PFSK-1 (cell line): ENCODE measurements around the gene CCNT1.
A peak's percentile ranks its signal among the peaks of the same experiment; 100 is the strongest.

Experiments
- FOXP2 ChIP-seq: optimal IDR thresholded peaks from 2 replicates; pipeline ENCODE3; 2011; ENCODE audit warnings: borderline replicate concordance, control low read depth, inconsistent platforms; ENCODE audit not compliant: insufficient read depth; ENCODE audit errors: extremely low read length, extremely low read depth
- POLR2AphosphoS5 ChIP-seq: IDR thresholded peaks from 2 replicates; pipeline ENCODE4 v1.6.1; 2012; ENCODE audit warnings: low read depth, mild to moderate bottlenecking, control low read depth, low read length, moderate library complexity
- SIN3A ChIP-seq: IDR thresholded peaks from 2 replicates; pipeline ENCODE4 v1.6.1; 2012; ENCODE audit warnings: mild to moderate bottlenecking, low read length, moderate library complexity, borderline replicate concordance; ENCODE audit not compliant: insufficient read depth
- TAF1 ChIP-seq: IDR thresholded peaks from 2 replicates; pipeline ENCODE4 v1.6.1; 2012; ENCODE audit warnings: low read length, control low read depth, borderline replicate concordance; ENCODE audit not compliant: insufficient read depth
- TF ChIP-seq, protein P1 (sequence below), 2 experiments: IDR thresholded peaks; 2 replicates each; pipeline versions ENCODE4 v1.6.1 to v1.8.0; 2011 to 2012; ENCODE audit warnings: low read depth in 2 of 2, low read length in 2 of 2, control low read depth in 1 of 2, inconsistent platforms in 1 of 2, mild to moderate bottlenecking in 1 of 2, moderate library complexity in 1 of 2; ENCODE audit not compliant: insufficient read depth in 1 of 2

The CCNT1 gene

DNA sequence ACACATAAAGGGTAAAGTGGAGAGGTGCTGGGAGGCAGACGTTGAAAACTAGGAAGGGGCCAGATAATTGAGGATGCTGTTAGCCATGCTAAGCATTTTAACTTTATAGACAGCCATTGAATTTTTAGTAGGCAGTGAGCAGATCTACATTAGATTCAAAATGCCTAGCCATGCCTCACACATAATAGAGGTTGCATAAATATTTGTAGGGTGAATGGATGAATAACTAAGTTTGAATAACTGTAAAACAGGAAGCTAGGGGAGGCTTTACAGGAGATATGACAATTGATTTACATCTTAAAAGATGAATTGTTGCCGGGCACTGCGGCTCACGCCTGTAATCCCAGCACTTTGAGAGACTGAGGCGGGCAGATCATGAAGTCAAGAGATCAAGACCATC lies 12.3 kb upstream of the CCNT1 start:
- TF ChIP-seq POLR2AphosphoS5 (no peak), TAF1 (no peak), SIN3A (no peak), FOXP2 (no peak)
- TF ChIP-seq, protein P1, sequence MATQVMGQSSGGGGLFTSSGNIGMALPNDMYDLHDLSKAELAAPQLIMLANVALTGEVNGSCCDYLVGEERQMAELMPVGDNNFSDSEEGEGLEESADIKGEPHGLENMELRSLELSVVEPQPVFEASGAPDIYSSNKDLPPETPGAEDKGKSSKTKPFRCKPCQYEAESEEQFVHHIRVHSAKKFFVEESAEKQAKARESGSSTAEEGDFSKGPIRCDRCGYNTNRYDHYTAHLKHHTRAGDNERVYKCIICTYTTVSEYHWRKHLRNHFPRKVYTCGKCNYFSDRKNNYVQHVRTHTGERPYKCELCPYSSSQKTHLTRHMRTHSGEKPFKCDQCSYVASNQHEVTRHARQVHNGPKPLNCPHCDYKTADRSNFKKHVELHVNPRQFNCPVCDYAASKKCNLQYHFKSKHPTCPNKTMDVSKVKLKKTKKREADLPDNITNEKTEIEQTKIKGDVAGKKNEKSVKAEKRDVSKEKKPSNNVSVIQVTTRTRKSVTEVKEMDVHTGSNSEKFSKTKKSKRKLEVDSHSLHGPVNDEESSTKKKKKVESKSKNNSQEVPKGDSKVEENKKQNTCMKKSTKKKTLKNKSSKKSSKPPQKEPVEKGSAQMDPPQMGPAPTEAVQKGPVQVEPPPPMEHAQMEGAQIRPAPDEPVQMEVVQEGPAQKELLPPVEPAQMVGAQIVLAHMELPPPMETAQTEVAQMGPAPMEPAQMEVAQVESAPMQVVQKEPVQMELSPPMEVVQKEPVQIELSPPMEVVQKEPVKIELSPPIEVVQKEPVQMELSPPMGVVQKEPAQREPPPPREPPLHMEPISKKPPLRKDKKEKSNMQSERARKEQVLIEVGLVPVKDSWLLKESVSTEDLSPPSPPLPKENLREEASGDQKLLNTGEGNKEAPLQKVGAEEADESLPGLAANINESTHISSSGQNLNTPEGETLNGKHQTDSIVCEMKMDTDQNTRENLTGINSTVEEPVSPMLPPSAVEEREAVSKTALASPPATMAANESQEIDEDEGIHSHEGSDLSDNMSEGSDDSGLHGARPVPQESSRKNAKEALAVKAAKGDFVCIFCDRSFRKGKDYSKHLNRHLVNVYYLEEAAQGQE (IDR thresholded peaks at IDR 0.05; ENCODE audit: insufficient read depth in 1 of 2, low read depth in 2 of 2, low read length in 2 of 2), result no peak

DNA sequence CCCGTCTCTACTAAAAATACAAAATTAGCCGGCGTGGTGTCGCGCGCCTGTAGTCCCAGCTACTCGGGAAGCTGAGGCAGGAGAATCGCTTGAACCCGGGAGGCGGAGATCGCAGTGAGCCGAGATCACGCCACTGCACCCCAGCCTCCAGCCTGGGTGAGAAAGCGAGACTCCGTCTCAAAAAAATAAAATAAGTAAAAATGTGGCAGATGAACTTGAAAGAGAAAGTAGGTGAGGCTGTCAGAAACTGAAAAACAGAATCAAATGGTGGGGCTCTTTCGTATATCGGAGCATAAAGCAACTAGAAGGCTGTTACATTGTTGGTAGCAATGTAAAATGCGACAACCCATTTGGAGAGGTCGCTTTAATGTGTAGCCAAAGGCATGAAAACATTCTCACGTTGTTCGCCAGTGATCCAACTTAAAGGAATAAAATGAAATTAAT lies 767 bp upstream of the CCNT1 start:
- no peak for TF ChIP-seq TAF1
- TF ChIP-seq, protein P1 (IDR thresholded peaks at IDR 0.05; ENCODE audit: insufficient read depth in 1 of 2, low read depth in 2 of 2, low read length in 2 of 2), result no peak
- no peak for TF ChIP-seq POLR2AphosphoS5
- TF ChIP-seq FOXP2, result no peak
- no peak for TF ChIP-seq SIN3A

DNA sequence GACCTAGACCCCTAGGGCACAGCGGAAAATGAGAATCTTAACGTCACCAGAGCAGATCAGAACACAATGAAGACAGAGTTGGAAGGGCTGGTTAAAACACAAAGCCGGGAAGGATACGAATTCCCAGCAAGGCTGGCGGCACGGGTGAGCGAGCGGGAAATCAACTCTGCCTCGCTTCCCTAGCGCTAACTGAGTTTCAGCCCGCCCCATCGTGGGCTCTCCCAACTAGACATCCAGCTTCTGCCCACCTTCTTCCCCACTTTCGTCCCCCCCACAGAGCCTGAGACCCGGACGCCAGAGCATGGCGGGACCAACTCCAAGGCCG lies 377 bp downstream of the CCNT1 start:
- no peak for TF ChIP-seq POLR2AphosphoS5
- TF ChIP-seq TAF1, result 0 out of 2 replicates have a peak, but pooled peaks have one; percentile 10

DNA sequence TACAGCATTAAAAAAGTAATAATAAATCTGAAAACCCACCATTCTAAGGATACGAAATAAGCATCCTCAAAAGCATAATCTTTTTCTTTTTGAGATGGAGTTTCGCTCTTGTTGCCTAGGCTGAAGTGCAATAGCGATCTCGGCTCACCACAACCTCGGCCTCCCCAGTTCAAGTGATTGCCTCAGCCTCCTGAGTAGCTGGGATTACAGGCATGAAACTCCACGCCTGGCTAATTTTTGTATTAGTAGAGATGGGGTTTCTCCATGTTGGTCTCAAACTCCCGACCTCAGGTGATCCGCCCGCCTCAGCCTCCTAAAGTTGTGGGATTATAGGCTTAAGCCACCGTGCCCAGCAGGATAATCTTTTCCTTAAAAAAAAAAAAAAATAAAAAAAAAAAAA lies 4.3 kb downstream of the CCNT1 start:
- TF ChIP-seq, protein P1 (IDR thresholded peaks at IDR 0.05; ENCODE audit: insufficient read depth in 1 of 2, low read depth in 2 of 2, low read length in 2 of 2), result no peak

DNA sequence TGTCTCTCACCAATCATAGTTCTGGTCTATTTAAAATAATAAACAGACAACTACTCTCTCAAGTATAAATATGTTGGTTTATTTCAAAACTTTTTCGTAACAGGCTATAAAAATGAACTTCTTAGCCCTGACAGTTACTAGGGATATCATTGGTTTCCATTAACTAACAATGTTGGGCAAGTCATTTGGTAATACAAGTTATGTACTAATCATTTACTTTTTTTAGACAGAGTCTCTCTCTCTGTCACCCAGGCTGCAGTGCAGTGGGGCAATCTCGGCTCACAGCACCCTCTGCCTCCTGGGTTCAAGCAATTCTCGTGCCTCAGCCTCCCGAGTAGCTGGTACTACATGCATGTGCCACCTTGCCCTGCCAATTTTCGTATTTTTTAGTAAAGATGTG lies 19.9 kb downstream of the CCNT1 start:
- no peak for TF ChIP-seq SIN3A
- no peak for TF ChIP-seq FOXP2

DNA sequence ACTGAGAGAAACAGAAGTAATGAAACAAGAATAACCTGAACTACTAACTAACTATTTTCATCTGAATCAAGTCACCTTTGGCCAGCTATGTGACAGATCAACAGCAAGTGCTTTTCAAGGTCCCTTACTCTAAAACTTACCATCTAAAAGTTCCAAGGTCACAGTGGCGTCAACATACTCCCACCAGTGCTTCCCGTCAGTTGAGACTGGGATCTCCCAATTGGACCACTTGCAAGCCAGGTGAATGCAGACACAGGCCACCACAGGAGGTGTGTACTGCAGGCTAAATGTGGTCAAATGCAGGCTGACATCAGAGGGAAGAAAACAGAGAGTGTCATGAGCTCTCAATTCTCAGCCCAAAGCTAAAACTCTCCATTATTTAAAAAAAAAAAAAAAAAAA lies 20.6 kb downstream of the CCNT1 start:
- TF ChIP-seq, protein P1 (IDR thresholded peaks at IDR 0.05; ENCODE audit: insufficient read depth in 1 of 2, low read depth in 2 of 2, low read length in 2 of 2), result no peak
- TF ChIP-seq FOXP2 (no peak), POLR2AphosphoS5 (no peak), SIN3A (no peak), TAF1 (no peak)
